Uterus (tissue), 2 donors: ENCODE data around the gene WWOX.

ENCODE experiments used
- CTCF ChIP-seq, 4 experiments: fragments of 200-600 bp in 2 of 4; fragments of 450-650 bp in 2 of 4; sonication (generic) in 2 of 4; IDR thresholded peaks; one replicate each; pipeline ENCODE4 v1.5.1; 2016 to 2019; ENCODE audit warnings: antibody characterized with exemption in 4 of 4, mild to moderate bottlenecking in 2 of 4, moderate library complexity in 1 of 4
- POLR2A ChIP-seq, 2 donors: fragments of 450-650 bp; IDR thresholded peaks; one replicate each; pipeline ENCODE4 v1.6.1; 2016; ENCODE audit warnings: antibody characterized with exemption in 2 of 2, mild to moderate bottlenecking in 1 of 2, moderate library complexity in 1 of 2

- TF ChIP-seq CTCF (IDR thresholded peaks at IDR 0.05) (no peak), POLR2A (IDR thresholded peaks at IDR 0.05) (no peak)
Measured at GRCh38 chr16:79131321-79132075, 1032.0 kb downstream of the WWOX start.
